Activated CD8-positive, alpha-beta memory T cell treated with anti-CD3 and anti-CD28 coated beads for 1 hour (primary cell): ENCODE results near the gene ATG2B.
"Not testable (repeated sequence)": the region's sequence is repeated elsewhere in the genome, so short reads cannot be mapped to it uniquely, and the experiment has no call there.

Experiments
- DNase-seq, 2 donors: peaks; one replicate each; pipeline ENCODE4 v3.0.0-alpha.2; 2020; ENCODE audit warnings: low read depth in 1 of 2; ENCODE audit errors: extremely low read depth in 1 of 2

The ATG2B gene

DNA sequence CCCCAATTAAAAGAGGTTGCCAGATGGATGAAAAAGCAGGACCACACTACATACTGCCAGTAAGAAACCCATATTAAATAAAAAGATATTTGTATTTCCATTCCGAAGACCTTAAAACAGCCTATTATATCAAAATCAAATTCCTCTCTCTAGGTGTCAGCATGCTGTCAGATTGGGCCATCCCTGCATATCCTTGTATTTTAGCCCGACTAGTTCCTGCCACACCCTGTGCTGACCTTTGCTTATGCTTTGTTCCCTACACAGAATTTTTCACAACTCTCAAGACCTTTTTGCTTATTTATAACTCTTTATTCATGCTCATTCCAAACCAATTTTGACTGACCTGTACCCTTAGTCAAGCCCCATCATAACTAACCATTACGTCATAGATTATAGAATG lies 13.0 kb upstream of the ATG2B start:
- no peak for DNase-seq

- no peak for DNase-seq
Measured at GRCh38 chr14:96373538-96373937, 10.4 kb upstream of the ATG2B start.

DNA sequence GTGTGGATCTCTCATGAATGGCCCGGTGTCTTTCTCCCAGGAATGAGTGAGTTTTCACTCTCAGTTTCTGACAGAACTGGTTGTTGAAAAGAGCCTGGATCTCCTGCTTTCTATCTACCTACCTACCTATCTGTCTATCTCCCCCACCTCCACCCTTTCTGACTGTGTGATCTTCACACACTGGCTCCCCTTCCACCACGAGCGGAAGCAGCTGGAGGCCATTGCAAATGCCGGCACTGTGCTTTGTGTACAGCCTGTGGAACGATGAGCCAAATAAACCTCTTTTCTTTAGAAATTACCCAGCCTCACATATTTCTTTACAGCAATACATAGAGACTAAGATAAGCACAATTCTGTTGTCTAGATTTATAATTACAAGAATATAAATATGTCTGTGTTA lies 7.4 kb upstream of the ATG2B start:
- DNase-seq, result no peak

- no peak for DNase-seq
Measured at GRCh38 chr14:96368534-96368933, 5.4 kb upstream of the ATG2B start.

GRCh38 chr14:96364962-96365361 lies 1.8 kb upstream of the ATG2B start:
- no peak for DNase-seq

- peak in 1 of 2 donors; percentile 14 for DNase-seq
Measured at GRCh38 chr14:96363751-96364336, 703 bp upstream of the ATG2B start.

DNA sequence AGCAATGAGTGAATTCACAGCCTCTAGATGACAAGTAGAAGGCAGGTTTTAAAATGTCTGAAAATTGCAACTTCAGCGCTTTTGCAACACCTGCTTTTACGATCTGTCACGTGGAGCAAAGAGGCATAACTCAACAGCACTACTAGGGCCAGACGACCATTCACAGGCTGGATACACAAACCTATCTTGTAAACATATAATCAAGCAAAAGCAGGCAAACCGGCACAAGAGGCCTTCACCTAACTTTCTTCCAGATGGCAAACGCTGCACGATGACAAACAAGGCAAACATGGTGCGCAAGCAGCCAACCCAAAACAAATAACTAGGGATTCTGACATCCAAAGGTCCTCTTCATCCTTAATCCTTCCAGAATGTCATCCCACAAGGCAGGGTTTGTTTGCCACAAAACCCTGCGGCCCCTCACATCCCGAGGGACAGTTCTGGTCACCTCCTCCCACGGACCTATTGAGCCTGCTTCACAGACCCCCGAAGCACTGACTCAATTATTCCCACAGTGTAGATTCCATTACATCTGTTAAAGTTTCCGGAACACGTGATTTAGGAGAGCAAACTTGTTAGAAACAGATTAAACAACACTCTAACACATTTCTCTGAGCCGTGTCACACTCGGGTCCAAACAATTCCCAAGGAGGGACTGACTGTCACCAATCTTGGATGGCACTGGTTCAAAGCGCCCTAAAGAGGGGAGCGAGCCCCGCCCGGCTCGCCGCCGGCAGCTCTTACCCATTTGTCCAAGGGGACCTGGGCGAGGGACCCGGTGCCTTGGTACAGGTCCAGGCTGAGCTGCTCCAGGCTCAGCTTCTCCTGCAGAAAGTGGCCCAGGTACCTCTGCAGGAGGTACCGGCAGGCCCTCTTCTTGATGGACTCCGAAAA lies 823 bp downstream of the ATG2B start:
- peak in 1 of 2 donors; percentile 8 for DNase-seq

GRCh38 chr14:96359959-96360358 lies 3.2 kb downstream of the ATG2B start:
- no peak for DNase-seq

DNA sequence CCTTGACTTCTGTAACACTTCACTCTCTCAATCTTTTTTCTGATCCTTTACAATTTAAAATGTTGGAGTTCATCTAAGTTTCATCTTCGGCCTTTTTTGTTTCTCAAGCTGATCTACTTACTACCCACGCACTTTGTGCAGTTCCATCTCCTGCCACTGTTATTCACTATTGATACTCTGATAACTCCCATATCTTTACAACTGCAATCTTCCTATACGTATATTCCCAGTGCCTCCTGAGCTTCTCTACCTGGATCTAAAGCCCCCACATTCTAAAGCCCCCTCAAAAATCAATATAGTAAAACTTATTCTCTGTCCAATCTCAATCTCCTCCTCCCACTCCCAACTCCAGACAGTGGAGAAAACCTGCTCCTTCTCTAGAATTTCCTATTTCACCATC lies 5.9 kb downstream of the ATG2B start:
- DNase-seq, result no peak

DNA sequence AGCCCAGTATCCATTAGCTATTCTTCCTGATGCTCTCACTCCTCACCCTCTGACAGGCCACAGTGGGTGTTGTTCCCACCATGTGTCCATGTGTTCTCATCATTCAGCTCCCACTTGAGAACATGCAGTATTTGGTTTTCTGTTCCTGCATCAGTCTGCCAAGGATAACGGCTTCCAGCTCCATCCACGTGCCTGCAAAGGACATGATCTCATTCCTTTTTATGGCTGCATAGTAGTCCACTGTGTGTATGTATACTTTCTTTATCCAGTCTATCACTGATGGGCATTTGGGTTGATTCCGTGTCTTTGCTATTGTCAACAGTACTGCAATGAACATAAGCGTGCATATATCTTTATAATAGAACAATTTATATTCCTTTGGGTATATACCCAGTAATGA lies 8.9 kb downstream of the ATG2B start:
- DNase-seq, result no peak

GRCh38 chr14:96352708-96353107 lies 10.4 kb downstream of the ATG2B start:
- DNase-seq, result no peak

DNA sequence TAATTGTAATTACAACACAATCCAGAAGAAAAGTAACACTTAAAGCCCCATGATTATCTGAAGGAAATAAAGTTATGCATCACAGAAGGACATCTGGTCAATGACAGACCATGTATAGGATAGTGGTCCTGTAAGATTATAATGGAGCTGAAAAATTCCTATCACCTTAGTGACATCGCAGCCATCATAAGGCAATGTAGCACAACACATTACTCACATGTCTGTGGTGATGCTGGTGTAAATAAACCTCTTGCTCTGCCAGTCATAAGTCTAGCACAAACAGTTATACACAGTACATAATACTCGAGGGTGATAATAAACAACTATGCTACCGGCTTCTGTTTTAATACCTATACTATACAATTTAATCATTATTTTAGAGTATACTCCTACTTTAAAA lies 11.2 kb downstream of the ATG2B start:
- no peak for DNase-seq

- no peak for DNase-seq
Measured at GRCh38 chr14:96349286-96350075, 13.7 kb downstream of the ATG2B start.

DNA sequence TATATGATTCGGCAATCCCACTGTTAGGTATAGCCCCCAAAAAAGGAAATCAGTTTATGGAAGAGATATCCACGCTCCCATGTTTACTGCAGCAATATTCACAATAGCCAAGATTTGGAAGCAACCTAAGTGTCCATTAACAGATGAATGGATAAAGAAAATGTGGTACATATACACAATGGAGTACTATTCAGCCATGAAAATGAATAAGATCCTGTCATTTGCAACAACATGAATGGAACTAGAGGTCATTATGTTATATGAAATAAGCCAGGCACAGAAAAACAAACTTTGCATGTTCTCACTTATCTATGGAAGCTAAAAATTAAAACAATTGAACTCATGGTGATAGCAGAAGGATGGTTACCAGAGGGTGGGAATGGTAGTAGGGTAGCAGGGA lies 15.2 kb downstream of the ATG2B start:
- not testable (repeated sequence) for DNase-seq

DNA sequence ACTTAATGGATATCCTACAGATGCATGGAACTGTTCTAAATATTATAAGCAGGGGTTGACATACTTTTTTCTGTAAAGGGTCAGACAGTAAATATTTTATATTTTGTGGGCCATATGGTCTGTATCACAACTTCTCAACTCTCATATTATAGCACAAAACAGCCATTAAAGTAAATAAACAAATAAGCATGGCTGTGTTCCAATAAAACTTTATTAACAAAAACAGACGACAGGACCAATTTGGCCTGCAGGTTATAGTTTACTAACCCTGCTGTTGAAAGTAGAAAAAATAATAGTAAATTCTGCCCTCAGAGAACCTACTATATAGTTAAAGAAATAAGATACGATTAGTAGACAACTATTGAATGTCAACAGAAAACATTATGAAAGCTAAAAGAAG lies 17.5 kb downstream of the ATG2B start:
- no peak for DNase-seq

GRCh38 chr14:96341323-96341722 lies 21.8 kb downstream of the ATG2B start:
- DNase-seq, result no peak

GRCh38 chr14:96338551-96338950 lies 24.6 kb downstream of the ATG2B start:
- DNase-seq, result no peak

- DNase-seq, result no peak
Measured at GRCh38 chr14:96324219-96324618, 38.9 kb downstream of the ATG2B start.

GRCh38 chr14:96320605-96321004 lies 42.5 kb downstream of the ATG2B start:
- no peak for DNase-seq

GRCh38 chr14:96318836-96319235 lies 44.3 kb downstream of the ATG2B start:
- no peak for DNase-seq

DNA sequence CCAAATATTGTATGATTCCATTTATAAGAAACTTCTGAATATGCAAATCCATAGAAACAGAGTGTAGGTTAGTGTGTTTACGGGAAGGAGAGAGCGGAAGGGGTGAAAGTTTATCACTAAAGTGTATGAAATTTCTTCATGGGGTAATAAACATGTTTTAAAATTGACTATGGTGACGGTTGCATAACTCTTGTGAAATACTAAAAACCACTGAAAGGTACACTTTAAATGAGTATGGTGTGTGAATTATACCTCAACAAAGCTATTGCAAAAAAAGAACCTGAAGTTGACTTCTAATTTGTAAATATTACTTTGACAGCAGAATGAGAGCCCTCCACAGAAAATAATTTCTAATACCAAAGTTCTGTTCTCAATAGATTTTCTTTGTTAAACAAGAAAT lies 47.1 kb downstream of the ATG2B start:
- no peak for DNase-seq

DNA sequence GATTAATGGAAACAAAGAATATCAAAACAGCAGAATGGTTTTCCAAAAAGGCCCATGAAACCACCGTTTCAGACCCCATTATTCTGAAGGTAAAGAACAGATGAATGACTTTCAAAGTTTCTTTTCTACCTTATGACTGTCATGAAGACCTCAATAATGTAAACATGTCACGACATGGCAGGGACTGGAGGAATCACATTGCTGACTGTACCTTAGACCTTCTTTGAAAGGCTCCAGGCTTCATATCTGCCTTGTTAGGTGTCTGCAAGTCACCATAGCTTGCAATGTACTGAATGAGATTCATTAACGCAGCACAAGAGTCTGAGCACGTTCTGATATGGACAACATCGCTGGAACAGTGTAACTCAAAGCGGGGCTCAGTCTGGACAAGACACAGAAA lies 52.2 kb downstream of the ATG2B start:
- DNase-seq, result no peak
